GF-D8 (cell line): ENCODE results near the gene NHP2.
A peak's percentile ranks its signal among the peaks of the same experiment; 100 is the strongest.

Experiments
- DNase-seq: peaks from one replicate; lab custom pipeline; 2025; lab: John Stamatoyannopoulos, UW

The NHP2 gene

DNA sequence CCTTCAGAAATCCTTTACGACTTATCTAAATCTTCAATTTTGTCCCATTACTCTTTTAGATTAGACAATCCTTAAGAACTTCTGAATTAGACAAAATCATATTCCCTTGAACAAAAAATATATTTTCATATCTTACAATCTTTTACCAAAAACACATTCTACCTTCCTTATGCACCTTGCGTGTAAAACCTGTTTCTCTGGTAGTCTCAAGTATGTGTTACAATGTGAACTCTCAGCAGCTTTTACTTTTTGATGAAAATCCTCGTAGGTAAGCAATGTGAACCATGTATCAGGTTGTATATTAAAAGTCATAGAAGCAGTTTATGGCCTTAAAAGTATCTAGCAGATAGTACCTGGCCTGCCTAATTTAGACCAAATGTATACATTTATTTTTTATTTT is 20.8 kb upstream of the NHP2 start:
- DNase-seq: no peak

DNA sequence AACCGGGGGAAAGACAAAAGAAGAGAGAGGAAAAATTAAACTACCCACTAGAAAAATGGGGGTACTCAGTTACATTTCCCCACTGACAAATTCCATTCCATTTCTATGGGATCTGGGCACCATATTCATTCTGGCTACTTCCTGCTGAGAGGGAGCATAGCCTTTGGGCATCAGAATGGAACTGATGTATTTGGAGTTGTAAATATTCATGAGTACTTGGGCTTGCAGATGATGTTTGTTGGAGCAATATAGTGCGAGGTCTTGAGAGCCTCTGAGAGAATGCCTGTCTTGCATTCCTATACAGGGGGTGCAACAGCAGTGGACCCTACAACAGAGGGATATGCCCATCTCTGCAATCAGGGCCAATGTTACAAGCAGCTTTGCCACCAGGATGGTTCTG is 16.8 kb upstream of the NHP2 start:
- DNase-seq: no peak

DNA sequence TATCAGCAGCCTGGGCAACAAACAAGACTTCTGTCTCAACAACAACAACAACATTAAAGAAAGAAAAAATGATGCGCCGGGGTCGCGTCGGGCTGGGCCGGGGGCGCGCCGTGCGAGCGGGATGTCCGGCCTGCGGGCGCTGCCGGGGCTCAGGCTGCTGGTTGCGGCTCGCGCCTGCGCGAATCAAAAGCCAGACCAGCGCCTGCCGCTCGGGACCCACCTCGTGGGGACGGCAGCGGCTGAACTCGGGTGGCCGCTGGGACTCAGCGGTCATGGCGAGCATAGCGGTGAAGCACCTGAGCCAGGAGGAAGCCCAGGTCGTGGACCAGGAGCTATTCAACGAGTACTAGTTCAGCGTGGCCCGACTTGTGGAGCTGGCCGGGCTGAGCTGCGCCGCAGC is 11.9 kb upstream of the NHP2 start:
- DNase-seq: no peak

DNA sequence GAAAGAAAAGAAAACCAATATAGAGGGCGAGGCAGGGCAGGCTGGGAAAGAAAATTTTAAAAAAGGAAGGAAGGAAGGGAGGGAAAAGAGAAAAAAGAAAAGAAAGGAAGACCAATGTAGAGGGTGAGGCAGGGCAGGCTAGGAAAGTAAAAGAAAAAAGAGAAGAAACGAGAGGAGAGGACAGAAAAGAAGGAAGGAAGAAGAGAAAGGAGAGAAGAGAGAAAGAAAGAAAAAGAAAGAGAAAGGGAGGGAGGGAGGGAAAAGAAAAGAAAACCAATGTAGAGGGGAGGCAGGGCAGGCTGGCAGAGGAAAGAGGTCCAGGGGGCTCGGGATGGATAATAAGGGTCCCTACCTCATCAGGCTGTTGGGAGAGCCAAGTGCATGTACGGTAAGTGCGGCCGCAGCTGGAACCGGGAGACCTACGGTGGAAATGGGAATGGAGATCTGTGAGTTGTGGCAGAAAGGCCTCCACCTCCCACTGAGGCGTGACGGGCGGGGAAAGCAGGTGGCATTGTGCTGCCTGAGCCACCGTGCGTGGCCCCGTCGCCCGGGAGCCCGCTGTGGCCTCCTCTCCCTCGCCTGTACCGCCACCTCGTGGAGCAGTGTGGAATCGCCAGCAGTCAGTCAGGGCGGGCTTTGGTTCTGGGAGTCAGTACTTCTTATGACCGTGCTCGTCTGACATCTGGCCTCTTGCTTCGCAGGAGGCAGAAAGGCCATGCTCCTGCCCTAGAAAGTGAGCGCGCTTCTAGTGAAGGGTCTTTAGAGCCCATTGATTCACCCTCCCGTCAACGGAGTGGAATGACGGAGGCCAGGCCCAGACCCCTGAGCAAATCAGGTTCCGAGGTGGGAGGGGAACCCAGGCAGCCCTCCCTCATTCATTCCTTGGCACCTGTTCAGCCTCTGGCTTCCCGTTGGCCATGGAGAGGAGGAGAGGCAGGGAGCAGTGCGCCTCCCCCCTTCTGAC is 10.4 kb upstream of the NHP2 start:
- peak; percentile 5 for DNase-seq

DNA sequence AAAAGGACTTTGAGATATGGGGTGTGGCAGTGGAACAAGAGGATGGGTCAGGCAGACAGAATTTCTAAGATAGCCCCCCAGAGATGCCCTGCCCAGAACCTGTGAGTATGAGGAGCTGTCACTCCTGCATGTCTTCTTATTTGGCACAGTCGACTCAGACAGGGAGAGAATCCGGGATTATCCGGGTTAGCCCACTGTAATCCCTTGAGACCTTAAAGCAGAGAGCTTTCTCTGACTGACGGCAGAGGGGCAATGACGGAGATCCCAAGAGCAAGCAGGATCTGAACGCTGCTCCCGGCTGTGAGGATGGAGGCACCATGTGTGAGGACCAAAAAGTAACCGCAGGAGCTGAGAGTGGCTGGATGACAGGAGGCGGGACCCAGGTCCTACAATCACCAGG is 8.8 kb upstream of the NHP2 start:
- DNase-seq: no peak

DNA sequence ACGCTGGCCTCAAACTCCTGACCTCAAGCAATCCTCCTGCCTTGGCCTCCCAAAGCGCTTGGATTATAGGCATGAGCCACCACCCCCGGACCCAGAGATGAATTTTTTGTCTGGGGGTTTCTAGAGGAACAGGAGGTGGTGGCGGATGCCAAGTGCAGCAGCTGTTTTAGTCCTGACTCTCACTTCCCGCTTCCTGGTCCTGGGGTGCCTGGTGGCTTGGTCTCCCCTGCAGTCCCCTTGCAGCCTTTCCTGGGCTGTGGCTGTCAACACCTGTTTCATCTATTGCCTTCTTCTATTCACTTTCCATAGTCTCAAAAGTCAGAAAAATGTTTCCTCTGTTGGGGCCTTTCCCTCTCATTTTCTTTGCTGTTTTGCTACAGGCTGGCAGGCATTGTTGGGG is 6.5 kb upstream of the NHP2 start:
- DNase-seq: no peak

DNA sequence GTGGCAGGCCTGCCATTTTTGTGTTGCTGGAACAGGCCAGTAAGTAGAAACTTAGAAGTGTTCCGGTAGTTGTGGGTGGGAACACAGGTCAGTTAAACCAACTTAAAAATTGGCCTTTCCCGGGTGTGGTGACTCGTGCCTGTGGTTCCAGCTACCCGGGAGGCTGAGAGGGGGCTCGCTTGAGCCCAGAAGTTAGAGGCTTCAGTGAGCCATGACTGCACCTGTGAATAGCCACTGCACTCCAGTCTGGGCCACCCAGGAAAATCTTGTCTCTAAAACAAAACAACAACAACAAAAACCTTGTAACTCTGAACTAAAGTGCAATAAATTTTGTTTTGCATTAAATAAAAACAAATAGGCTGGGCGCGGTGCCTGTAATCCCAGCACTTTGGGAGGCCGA is 1.4 kb upstream of the NHP2 start:
- no peak for DNase-seq

DNA sequence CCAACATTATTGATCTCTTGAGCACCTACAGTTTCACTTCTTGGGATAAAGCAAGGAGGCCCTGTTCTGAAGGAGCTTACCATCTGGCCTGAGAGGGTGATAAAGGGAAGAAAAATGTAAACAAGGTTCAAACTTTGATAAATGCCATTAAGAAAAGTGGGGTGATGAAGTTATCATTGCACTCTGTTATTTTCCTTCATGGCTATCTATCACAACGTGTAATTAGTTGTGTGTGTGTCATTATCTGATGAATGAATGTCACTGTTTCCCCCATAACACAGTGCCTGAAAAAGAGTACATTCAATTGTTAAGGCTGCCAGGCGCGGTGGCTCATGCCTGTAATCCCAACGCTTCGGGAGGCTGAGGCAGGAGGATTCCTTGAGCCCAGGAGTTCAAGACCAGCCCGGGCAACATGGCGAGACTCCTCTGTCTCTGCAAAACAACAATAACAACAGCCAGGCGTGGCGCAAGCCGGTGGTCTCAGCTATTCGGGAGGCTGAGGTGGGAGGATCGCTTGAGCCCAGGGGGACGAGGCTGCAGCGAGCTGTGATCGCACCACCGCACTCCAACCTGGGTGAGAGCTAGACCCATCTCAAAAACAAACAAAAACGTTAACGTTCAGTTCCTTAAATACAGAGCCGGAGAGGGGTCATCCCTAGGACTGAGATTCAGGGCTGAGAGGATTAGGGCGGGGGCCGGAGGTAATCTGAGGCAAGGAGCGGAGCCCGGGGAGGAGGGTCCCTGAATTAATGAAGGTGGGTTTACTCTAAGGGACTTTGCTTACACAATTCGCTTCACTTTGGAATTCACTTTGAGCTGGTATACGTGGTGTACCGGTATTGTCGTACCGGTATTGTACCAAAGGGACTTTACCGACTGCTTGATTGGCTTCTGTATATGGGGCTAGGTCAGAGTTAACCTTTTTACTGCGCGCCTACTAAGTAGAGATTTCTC is 917 bp downstream of the NHP2 start:
- DNase-seq: no peak

DNA sequence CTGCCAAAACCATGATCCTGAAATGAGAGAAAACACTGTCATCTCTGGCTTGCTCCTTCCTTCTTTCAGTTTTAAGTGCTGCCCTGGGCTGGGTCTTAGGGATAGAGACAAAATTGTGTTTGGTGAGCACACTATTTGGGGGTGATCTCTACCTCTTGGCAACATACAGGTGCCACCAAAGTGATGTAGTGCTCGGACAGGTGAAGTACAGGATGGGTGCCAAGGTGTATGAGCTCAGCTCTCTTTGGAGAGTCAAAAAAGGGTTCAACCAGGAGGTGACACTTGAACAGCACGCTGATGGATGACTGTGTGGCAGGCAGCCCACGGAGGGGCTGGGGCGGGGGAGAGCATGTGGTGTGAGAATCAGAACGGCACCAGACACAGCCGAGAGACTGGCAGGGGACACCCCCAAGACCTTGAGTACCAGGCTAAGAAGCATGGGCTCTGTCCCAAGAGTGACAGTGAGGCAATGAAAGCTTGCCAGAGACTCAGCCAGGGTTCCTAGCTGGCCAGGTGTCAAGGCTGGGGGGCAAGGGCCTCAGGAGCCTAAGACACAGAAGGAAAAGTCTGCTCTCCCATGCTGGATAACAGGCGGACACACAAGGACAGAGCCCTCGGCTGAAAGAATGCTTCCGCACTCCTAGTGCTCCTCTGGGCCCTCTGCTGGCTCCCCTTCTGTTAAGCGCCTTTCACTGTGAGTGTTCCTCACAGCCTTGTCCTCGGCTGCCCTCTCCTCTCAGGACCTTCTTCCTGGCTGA is 2.5 kb downstream of the NHP2 start:
- DNase-seq: no peak

DNA sequence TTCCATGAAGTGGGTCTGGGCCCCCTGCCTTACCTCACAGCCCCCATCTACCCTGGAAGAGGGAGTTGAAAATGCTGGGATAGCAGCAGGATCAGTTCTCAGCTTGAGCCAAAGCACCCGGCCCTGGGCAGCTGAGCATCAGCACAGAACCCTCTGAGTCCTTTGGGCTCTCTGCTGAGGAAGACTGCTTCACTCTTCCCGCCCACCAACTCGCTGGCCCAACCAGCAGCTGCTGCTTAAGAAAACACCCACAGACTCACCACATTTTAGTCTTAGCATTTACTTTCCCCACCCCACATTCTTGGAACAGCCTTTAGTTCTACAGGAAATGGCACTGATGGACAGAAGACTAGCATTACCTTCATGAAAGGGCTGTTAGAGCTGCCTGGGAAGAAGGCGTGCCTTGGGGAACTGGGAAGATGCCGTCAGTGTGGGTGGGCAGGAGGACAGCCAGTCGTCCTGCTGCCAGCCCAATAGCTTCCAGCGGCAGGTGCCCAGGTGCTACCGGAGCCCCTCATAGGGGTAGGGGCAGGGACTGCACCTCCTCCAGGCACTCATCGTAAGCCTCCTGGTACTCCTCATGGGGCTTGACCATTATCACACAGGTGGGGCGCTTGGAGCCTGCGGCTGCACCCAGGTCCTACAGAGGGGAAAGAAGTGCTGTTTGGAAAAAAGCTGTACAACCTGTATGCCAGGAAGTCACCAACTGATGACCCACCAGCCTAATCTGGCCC is 4.3 kb downstream of the NHP2 start:
- DNase-seq: no peak

DNA sequence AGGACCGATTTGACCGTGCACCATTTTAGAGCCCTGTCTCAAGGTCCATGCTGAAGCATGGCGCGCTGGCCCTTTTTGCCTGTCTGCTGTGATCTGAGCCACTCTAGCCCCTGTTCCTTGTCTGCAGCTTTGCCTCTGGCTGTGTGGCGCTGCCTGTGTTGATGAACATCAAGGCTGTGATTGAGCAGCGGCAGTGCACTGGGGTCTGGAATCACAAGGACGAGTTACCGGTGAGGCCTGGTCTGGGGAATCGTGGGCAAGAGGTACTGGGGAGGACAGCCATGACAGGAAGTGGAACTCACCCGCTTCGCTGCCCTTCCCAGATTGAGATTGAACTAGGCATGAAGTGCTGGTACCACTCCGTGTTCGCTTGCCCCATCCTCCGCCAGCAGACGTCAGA is 6.3 kb downstream of the NHP2 start:
- no peak for DNase-seq

DNA sequence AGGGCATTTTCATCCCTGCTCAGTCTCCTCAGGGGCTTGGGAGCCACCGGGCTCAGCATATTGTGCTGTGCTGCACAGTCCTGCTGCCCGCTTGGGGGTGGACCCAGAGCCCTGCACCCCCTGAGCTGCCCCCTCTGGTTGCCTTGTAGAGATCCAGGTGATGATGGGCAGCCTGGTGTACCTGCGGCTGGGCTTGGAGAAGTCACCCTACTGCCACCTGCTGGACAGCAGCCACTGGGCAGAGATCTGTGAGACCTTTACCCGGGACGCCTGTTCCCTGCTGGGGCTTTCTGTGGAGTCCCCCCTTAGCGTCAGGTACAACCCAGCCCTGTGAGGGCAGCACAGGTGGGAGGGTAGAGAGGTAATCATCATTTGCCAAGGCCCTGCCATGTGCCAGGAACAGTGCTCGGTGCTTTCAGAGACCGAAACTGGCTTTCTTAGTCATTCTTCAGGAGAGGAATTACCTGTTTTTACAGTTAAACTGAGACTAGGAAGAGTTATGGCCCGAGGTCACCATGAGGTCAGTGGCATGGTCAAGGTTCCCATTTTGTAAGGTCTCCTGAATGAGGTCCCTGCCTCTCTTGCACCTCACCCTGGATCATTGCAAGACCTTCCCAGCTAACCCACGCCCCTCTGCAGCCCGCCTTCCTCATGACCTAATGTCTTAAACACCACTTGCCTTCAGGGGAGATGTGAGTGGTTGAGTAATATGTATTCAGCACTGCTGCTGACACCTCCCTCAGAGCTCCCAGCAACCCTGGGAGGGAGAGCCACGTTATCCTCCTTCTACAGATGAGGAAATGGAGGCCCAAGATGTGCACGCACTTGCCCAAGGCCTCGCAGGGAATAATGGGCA is 7.5 kb downstream of the NHP2 start:
- DNase-seq: no peak

DNA sequence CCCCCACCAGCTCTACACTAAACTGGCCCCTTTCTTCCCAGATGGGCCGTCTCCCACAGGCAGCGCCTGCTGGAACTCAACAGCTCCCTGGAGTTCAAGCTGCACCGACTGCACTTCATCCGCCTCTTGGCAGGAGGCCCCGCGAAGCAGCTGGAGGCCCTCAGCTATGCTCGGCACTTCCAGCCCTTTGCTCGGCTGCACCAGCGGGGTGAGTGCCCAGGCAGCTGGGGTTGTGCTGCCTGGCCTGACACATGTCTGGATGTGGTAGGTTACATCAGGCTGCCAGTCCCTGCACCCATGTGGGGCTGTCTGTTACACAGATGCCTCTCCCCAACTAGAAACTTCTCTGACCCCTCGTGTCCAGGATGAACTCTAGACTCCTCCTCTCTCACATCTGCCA is 9.8 kb downstream of the NHP2 start:
- no peak for DNase-seq

DNA sequence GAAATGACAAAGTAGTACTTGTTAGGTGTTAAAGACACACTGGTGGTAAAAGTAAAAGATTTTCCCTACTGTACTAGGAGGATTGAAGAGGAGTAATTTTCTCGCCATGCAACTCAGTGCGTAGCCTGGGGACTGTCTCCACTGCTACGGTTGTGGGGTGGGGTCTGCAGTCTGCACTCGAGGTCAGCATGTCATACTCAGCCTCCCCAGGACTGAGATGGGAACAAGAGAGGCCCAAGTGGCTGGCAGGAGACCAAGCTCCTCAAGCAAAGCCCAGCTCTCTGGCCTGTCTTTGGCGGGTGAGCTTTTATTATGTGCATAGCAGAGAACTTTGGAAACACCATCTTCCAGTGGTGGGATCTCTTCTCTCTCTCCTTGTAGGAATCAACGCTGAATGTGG is 10.4 kb downstream of the NHP2 start:
- DNase-seq: no peak

DNA sequence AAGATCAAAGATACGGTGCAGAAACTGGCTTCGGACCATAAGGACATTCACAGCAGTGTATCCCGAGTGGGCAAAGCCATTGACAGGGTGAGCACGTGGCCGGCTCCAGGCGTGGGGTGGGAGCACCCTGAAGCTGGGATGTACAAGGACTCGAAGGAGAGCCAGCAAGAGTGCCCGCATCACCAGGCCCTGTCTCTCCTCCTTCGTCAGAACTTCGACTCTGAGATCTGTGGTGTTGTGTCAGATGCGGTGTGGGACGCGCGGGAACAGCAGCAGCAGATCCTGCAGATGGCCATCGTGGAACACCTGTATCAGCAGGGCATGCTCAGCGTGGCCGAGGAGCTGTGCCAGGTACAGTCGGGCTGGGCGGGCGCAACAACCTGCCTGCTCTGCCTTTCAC is 11.0 kb downstream of the NHP2 start:
- DNase-seq: no peak

DNA sequence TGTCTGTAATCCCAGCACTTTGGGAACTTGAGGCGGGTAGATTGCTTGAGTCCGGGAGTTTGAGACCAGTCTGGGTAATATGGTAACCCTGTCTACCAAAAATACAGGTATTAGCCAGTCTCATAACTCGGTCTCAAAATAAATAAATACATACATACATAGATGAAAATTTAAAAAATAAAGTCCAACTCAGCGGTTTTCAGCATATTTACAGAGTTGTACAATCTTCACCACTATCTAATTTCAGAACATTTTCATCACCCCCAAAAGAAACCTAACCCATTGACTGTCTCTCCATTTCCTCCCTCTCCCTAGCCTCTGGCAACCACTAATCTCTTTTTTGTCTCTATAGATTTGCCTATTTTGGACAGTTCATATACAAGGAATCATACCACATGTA is 12.1 kb downstream of the NHP2 start:
- no peak for DNase-seq

DNA sequence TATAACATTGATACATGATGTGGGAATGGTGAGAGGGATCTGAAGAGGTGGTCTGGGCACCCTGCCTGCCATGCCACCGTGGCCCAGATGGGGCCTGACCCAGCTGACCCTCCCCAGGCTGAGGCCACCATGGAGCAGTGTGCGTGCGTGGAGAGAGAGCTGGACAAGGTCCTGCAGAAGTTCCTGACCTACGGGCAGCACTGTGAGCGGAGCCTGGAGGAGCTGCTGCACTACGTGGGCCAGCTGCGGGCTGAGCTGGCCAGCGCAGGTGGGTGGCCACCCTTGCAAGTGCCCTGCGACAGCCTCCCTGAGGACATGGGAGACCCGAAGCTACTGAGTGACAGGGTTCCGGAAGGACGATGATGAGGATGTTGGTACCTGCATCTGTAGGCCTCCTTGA is 15.7 kb downstream of the NHP2 start:
- no peak for DNase-seq

DNA sequence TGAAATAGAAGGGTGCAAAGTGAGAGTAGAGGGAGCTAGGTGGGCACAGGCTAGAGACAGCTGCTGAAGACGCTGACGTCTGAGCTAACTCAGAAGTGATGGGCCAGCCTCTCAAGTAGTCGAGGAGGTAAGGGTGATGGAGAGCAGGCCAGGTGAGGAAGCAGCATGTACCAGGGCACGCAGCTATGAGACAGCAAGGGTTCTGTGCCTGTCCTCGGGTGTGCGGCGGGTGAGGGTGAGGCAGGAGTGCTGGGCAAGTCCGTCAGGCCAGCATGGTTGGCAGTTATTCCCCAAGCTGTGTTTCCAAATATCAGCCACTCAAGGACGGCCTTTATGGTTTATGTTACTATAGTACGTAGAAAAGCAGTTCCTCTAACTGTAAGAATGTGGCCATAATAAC is 16.7 kb downstream of the NHP2 start:
- no peak for DNase-seq

DNA sequence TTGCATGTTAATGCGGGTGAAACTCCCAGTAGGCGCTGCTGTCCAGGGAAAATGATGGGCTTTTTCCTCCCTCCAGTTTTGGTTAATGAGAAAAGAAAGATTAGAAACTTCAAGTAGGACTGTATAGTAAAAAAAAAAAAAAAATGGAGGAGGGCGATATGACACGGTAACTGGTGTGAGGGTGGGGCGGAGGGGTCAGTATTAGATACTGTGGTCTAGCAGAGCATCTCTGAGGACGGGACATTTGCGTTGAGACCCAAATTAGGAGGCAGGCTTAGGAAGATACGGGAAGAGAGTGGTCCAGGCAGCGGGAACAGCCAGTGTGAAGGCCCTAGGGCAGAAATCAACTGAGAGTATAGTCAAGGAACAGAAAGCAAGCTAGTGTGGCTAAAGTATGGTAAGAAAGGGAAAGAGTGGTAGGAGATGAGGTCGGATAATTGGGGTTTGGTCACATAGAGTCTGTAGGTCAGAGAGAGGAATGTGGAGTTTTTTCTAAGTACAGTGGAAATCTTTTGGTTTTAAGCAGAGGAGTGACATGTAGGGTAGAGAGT is 22.2 kb downstream of the NHP2 start:
- no peak for DNase-seq
